K562 (cell line): Measurements from ENCODE around the gene CENPC. TPM values are rescaled to one million over a fixed set of nuclear protein-coding genes. Genes with fewer than 3 reads are reported as not detected.
"Not testable (repeated sequence)": the region's sequence is repeated elsewhere in the genome, so short reads cannot be mapped to it uniquely, and the experiment has no call there.

Source experiments
- ATAC-seq: fragments of 200-7000 bp; cut with Tn5 transposase; 3 replicates; pipeline ENCODE4 v1.9.1; 2020; ENCODE audit warnings: moderate library complexity
- BruUV-seq: library from RNA; stranded (reverse); fragments of 400-500 nt; replicated peaks from 2 replicates; lab custom pipeline; 2021; lab: Mats Ljungman, UMichigan
- CTCF ChIA-PET: fragments of 300-600 bp; formaldehyde crosslinking; extraction: SDS; loops from one replicate; lab custom pipeline; 2021; ENCODE audit warnings: low intra/inter-chr PET ratio; lab: Yijun Ruan, JAX
- POLR2A ChIA-PET: fragments of 300-600, 350-650 bp; sonication (Branson Sonifier 250); formaldehyde crosslinking; extraction: SDS; loops from one replicate; lab custom pipeline; 2021; ENCODE audit warnings: antibody characterized with exemption, inconsistent platforms; lab: Yijun Ruan, JAX
- DNase-seq, 4 experiments: peaks; one replicate each; pipeline versions ENCODE4 v3.0.0 to v3.0.0-alpha.2; 2011 to 2018; ENCODE audit warnings: low spot score in 3 of 4, mixed read lengths in 3 of 4; ENCODE audit errors: extremely low read depth in 1 of 4
- FAIRE-seq: peaks from 2 replicates; lab custom pipeline; 2011; peaks lifted over from hg19 to GRCh38; lab: Jason Lieb, UNC
- H2AFZ ChIP-seq: 2 replicates; pipeline ENCODE4 v1.6.0; 2011; ENCODE audit warnings: low read depth, low read length, control low read depth, inconsistent platforms
- H3K27ac ChIP-seq: fragments of 200-600 bp; 3 replicates; pipeline ENCODE4 v1.8.0; 2011; ENCODE audit warnings: low read depth, mild to moderate bottlenecking, control low read depth, inconsistent platforms, low read length, moderate library complexity, mixed read lengths; ENCODE audit errors: extremely low read depth
- H3K27me3 ChIP-seq, 2 experiments: fragments of 300-600 bp in 1 of 2; 2 replicates in 1 of 2; 3 replicates in 1 of 2; pipeline versions ENCODE4 v1.6.0 to v1.8.0; 2011; ENCODE audit warnings: inconsistent platforms in 2 of 2, low read length in 2 of 2, mild to moderate bottlenecking in 1 of 2, mixed read lengths in 1 of 2, moderate library complexity in 1 of 2; ENCODE audit not compliant: control insufficient read depth in 2 of 2, insufficient read depth in 2 of 2
- H3K36me3 ChIP-seq: fragments of 300-600 bp; 3 replicates; pipeline ENCODE4 v1.8.0; 2011; ENCODE audit warnings: mild to moderate bottlenecking, low read length, inconsistent platforms; ENCODE audit not compliant: control insufficient read depth, insufficient read depth
- H3K4me1 ChIP-seq, 2 experiments: fragments of 200-600 bp in 1 of 2; replicated peaks in 1 of 2; 2 replicates in 1 of 2; 3 replicates in 1 of 2; pipeline versions ENCODE4 v1.5.1 to v1.8.0; 2011; ENCODE audit warnings: inconsistent platforms in 2 of 2, low read length in 2 of 2, mild to moderate bottlenecking in 1 of 2, mixed read lengths in 1 of 2, moderate library complexity in 1 of 2; ENCODE audit not compliant: control insufficient read depth in 2 of 2, insufficient read depth in 2 of 2
- H3K4me2 ChIP-seq: 2 replicates; pipeline ENCODE4 v1.6.1; 2011; ENCODE audit warnings: low read length, control low read depth, inconsistent platforms, mixed read lengths; ENCODE audit not compliant: insufficient read depth
- H3K4me3 ChIP-seq: fragments of 200-600 bp; sonication (generic), shearing (Covaris generic); 2 replicates; pipeline ENCODE4 v1.5.1; 2016; ENCODE audit warnings: control low read depth, inconsistent platforms
- H3K79me2 ChIP-seq: fragments of 200-600 bp; 3 replicates; pipeline ENCODE4 v1.8.0; 2011; ENCODE audit warnings: low read length, inconsistent platforms; ENCODE audit not compliant: control insufficient read depth, insufficient read depth
- H3K9ac ChIP-seq, 2 experiments: 2 replicates each; pipeline versions ENCODE4 v1.6.0 to v1.6.1; 2011; ENCODE audit warnings: low read depth in 2 of 2, low read length in 2 of 2, control low read depth in 1 of 2, inconsistent platforms in 1 of 2, mild to moderate bottlenecking in 1 of 2, mixed read lengths in 1 of 2; ENCODE audit not compliant: insufficient read depth in 1 of 2
- H3K9me1 ChIP-seq: one replicate; pipeline ENCODE4 v1.6.0; 2011; ENCODE audit warnings: inconsistent platforms, mild to moderate bottlenecking, low read length, moderate library complexity; ENCODE audit not compliant: control insufficient read depth, insufficient read depth
- H3K9me3 ChIP-seq: replicated peaks from 2 replicates; pipeline ENCODE4 v1.5.1; 2011; ENCODE audit warnings: low read depth, low read length, inconsistent platforms; ENCODE audit not compliant: control insufficient read depth, insufficient read depth
- H4K20me1 ChIP-seq: replicated peaks from 2 replicates; pipeline ENCODE4 v1.6.1; 2011; ENCODE audit warnings: low read length, inconsistent platforms, mixed read lengths; ENCODE audit not compliant: control insufficient read depth, insufficient read depth
- CREM ChIP-seq: IDR thresholded peaks from 2 replicates; pipeline ENCODE4 v1.6.1; 2014; ENCODE audit warnings: antibody characterized with exemption, low read depth
- MAZ ChIP-seq, 2 experiments: fragments of 450-650 bp in 1 of 2; sonication (generic) in 1 of 2; formaldehyde crosslinking; IDR thresholded peaks in 1 of 2; conservative IDR thresholded peaks in 1 of 2; 2 replicates each; pipeline versions ENCODE4 v1.4.0 to v1.5.0; 2020; ENCODE audit warnings: mild to moderate bottlenecking in 1 of 2, missing genetic modification reagents in 1 of 2
- MEIS2 ChIP-seq: fragments of 450-650 bp; IDR thresholded peaks from 2 replicates; pipeline ENCODE4 v1.6.1; 2014; ENCODE audit warnings: mild to moderate bottlenecking; ENCODE audit not compliant: partially characterized antibody
- PHB2 ChIP-seq: fragments of 450-650 bp; IDR thresholded peaks from 2 replicates; pipeline ENCODE4 v1.6.1; 2017; ENCODE audit warnings: low read depth
- PHF21A ChIP-seq: fragments of 450-650 bp; IDR thresholded peaks from 2 replicates; pipeline ENCODE4 v1.6.1; 2017; ENCODE audit warnings: low read depth, borderline replicate concordance
- RCOR1 ChIP-seq, 2 experiments: IDR thresholded peaks; 2 replicates each; pipeline ENCODE4 v1.6.1; 2012; ENCODE audit warnings: low read depth in 2 of 2, low read length in 2 of 2, borderline replicate concordance in 1 of 2, improper control_type of control experiment in 1 of 2
- TCF3 ChIP-seq: sonication (generic); formaldehyde crosslinking; IDR thresholded peaks from 2 replicates; pipeline ENCODE4 v1.4.0; 2020; ENCODE audit warnings: mild to moderate bottlenecking, missing genetic modification reagents
- TOE1 ChIP-seq, 2 experiments: fragments of 450-650 bp in 1 of 2; sonication (generic) in 1 of 2; formaldehyde crosslinking in 1 of 2; IDR thresholded peaks; 2 replicates each; pipeline versions ENCODE4 v1.7.1 to v1.8.0; 2016 to 2022; ENCODE audit warnings: borderline replicate concordance in 2 of 2, mild to moderate bottlenecking in 2 of 2, antibody characterized with exemption in 1 of 2, inconsistent platforms in 1 of 2, low read depth in 1 of 2, missing genetic modification reagents in 1 of 2, moderate library complexity in 1 of 2
- WGBS: fragments of 100-300 bp; shearing (Covaris generic); methylation state at CpG from one replicate; pipeline ENCODE4 v1.1.6; 2016; ENCODE audit warnings: low coverage, mixed read lengths; ENCODE audit not compliant: insufficient coverage; ENCODE audit errors: missing lambda C conversion rate; 5-methylcytosine and 5-hydroxymethylcytosine counted together
- in situ Hi-C: fragments of 300-500 bp; cut with MboI; formaldehyde crosslinking; loops from 4 replicates; pipeline ENCODE4 v1.15.0; 2018; ENCODE audit warnings: inconsistent platforms, mixed read lengths
- intact Hi-C: fragments of 100-400 bp; cut with micrococcal nuclease; formaldehyde crosslinking; loops from 2 replicates; pipeline ENCODE4 v1.14.2; 2022
- polyA plus RNA-seq, 8 experiments: library from polyadenylated mRNA; depleted of rRNA in 4 of 8; stranded (reverse) in 5 of 8; unstranded in 3 of 8; fragments of >200 nt; fragmentation: Nextera tagmentation in 2 of 8; fragmentation: Illumina TruSeq in 1 of 8; extraction: Ambion mirVana in 2 of 8; extraction: Trizol in 1 of 8; gene quantifications; 2 replicates each; pipeline versions ENCODE4 v1.2.1 to v1.2.3, GENCODE V29; 2011 to 2014; ENCODE audit warnings: inconsistent platforms in 1 of 8, missing spikeins in 1 of 8
- total RNA-seq, 7 experiments: library from RNA; depleted of rRNA in 6 of 7; stranded (reverse); fragments of >200 nt in 6 of 7; fragmentation: Illumina TruSeq in 2 of 7; extraction: Trizol in 2 of 7; gene quantifications; 2 replicates each; pipeline versions ENCODE4 v1.2.1 to v1.2.3, GENCODE V29; 2011 to 2021; ENCODE audit warnings: low replicate concordance in 1 of 7
- TF ChIP-seq, protein P1 (sequence below), 2 experiments: IDR thresholded peaks in 1 of 2; conservative IDR thresholded peaks in 1 of 2; 2 replicates each; pipeline ENCODE4 v1.6.1; 2016; ENCODE audit warnings: low read depth in 2 of 2, mild to moderate bottlenecking in 1 of 2, missing compliant biosample characterization in 1 of 2, missing genetic modification characterization in 1 of 2, moderate library complexity in 1 of 2
- TF ChIP-seq, protein P2 (sequence below), 2 experiments: fragments of 150-350 bp in 1 of 2; IDR thresholded peaks; 2 replicates each; pipeline ENCODE4 v1.6.1; 2012 to 2016; ENCODE audit warnings: low read depth in 2 of 2, low read length in 2 of 2, mild to moderate bottlenecking in 1 of 2, moderate library complexity in 1 of 2
- TF ChIP-seq, protein P3 (sequence below): sonication (generic); IDR thresholded peaks from 2 replicates; pipeline ENCODE4 v1.6.1; 2016

CENPC gene
- total and polyA plus RNA-seq, 9 of the 15 experiments (the other 6 are each of a cell fraction or from before 2014, with no cell fraction given) = 18.1 to 48.5 (median 30.8) TPM

DNA sequence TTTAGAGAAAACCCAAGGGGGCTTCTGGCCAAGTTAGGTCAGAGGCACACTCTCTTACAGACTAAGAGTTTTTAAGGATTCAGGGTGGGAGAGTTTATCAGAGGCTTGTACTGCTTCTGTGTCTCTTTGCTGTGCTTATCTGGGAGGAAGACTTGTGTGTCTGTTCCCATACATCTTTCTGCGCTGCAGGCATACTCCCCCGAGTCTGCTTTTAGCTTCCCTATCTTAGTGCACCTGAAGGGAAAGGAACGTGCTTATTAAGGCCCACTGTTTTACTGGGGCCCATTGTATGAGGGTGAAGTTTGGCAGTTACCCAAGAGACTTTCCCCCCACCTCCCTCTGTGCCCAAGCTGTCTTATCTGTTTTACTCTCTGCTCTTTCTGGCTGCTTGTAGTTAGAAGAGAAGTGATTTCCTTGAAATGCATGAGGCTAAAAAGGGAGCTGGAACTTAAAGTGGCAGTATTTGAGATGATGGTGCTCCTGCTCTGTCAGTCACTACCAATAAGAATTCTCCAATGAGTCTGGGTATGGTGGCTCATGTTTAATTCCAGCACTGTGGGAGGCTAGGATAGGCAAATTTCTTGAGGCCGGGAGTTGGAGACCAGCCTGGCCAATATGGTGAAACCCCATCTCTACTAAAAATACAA, 7.0 kb upstream of the CENPC start:
- peak overlapping the region; percentile 26 for H3K4me2 ChIP-seq
- H3K9me1 ChIP-seq; in situ Hi-C loops; BruUV-seq; H2AFZ ChIP-seq; H3K36me3 ChIP-seq; H3K4me3 ChIP-seq; H4K20me1 ChIP-seq; CTCF ChIA-PET; H3K27me3 ChIP-seq; H3K79me2 ChIP-seq; TF ChIP-seq TOE1 (CRISPR knock-in tag; IDR thresholded peaks at IDR 0.05; ENCODE audit: borderline replicate concordance, low read depth): not testable (repeated sequence)
- WGBS = 6% methylated on average over 4 of the region's 4 CpGs
- FAIRE-seq (peak; percentile 75), DNase-seq (peak in 1 of 4 experiments; percentile 91), ATAC-seq (peak; percentile 61)
- H3K9me3 ChIP-seq = peaks cover 11% of the 10 kb centered on the region; the same call in 1 of the 2 replicates
- 0 out of 4 replicates have a peak overlapping the region, but pooled peaks of 1 of the 2 experiments have one; percentile 2 for H3K9ac ChIP-seq
- peak overlapping the region; percentile 59; the same call in 1 of the 3 replicates for H3K27ac ChIP-seq
- POLR2A ChIA-PET = interaction anchor here (0.6 to 2.2 kb wide), 4 partner anchors 9 to 744 kb away, joined by 3 to 7 read pairs (median 4); no protein-coding TSS in a partner anchor
- intact Hi-C loops = loop anchor here (2.0 kb wide), 2 partner anchors 23 to 623 kb away; no protein-coding TSS in a partner anchor
- H3K4me1 ChIP-seq = peaks cover 9 to 13% of the 10 kb centered on the region in 2 experiments; a peak in 4 of 5 replicates
- TF ChIP-seq RCOR1 (IDR thresholded peaks at IDR 0.05; ENCODE audit: borderline replicate concordance in 1 of 2, low read depth in 2 of 2, low read length in 2 of 2) = peak; percentile 57 to 58; a peak in 2 of 4 replicates
- peak; percentile 53 to 62; a peak in 2 of 4 replicates for TF ChIP-seq MAZ (CRISPR knock-in tag; conservative IDR thresholded peaks at IDR 0.05 in 1 of 2, IDR thresholded peaks at IDR 0.05 in 1 of 2)
- peak; percentile 61; the same call in 1 of the 2 replicates for TF ChIP-seq TOE1 (IDR thresholded peaks at IDR 0.05; ENCODE audit: borderline replicate concordance)
- peak; percentile 87; the same call in 1 of the 2 replicates for TF ChIP-seq PHB2
- TF ChIP-seq TCF3 (CRISPR knock-in tag) = peak; percentile 98
- TF ChIP-seq, protein P1, sequence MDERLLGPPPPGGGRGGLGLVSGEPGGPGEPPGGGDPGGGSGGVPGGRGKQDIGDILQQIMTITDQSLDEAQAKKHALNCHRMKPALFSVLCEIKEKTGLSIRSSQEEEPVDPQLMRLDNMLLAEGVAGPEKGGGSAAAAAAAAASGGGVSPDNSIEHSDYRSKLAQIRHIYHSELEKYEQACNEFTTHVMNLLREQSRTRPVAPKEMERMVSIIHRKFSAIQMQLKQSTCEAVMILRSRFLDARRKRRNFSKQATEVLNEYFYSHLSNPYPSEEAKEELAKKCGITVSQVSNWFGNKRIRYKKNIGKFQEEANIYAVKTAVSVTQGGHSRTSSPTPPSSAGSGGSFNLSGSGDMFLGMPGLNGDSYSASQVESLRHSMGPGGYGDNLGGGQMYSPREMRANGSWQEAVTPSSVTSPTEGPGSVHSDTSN (CRISPR knock-in tag; IDR thresholded peaks at IDR 0.05; ENCODE audit: low read depth) = not testable (repeated sequence)
- TF ChIP-seq, protein P1 (tag; conservative IDR thresholded peaks at IDR 0.05; ENCODE audit: low read depth) = peak; percentile 43; the same call in 1 of the 2 replicates
- peak; percentile 26; the same call in 1 of the 2 replicates for TF ChIP-seq PHF21A
- peak; percentile 92 for TF ChIP-seq MEIS2
- peak; percentile 44; the same call in 1 of the 2 replicates for TF ChIP-seq CREM
- TF ChIP-seq, protein P2, sequence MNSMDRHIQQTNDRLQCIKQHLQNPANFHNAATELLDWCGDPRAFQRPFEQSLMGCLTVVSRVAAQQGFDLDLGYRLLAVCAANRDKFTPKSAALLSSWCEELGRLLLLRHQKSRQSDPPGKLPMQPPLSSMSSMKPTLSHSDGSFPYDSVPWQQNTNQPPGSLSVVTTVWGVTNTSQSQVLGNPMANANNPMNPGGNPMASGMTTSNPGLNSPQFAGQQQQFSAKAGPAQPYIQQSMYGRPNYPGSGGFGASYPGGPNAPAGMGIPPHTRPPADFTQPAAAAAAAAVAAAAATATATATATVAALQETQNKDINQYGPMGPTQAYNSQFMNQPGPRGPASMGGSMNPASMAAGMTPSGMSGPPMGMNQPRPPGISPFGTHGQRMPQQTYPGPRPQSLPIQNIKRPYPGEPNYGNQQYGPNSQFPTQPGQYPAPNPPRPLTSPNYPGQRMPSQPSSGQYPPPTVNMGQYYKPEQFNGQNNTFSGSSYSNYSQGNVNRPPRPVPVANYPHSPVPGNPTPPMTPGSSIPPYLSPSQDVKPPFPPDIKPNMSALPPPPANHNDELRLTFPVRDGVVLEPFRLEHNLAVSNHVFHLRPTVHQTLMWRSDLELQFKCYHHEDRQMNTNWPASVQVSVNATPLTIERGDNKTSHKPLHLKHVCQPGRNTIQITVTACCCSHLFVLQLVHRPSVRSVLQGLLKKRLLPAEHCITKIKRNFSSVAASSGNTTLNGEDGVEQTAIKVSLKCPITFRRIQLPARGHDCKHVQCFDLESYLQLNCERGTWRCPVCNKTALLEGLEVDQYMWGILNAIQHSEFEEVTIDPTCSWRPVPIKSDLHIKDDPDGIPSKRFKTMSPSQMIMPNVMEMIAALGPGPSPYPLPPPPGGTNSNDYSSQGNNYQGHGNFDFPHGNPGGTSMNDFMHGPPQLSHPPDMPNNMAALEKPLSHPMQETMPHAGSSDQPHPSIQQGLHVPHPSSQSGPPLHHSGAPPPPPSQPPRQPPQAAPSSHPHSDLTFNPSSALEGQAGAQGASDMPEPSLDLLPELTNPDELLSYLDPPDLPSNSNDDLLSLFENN (IDR thresholded peaks at IDR 0.05; ENCODE audit: low read depth in 2 of 2, low read length in 2 of 2) = peak in 1 of 2 experiments; percentile 29; a peak in 1 of 4 replicates
- TF ChIP-seq, protein P3, sequence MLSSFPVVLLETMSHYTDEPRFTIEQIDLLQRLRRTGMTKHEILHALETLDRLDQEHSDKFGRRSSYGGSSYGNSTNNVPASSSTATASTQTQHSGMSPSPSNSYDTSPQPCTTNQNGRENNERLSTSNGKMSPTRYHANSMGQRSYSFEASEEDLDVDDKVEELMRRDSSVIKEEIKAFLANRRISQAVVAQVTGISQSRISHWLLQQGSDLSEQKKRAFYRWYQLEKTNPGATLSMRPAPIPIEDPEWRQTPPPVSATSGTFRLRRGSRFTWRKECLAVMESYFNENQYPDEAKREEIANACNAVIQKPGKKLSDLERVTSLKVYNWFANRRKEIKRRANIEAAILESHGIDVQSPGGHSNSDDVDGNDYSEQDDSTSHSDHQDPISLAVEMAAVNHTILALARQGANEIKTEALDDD = 0 out of 2 replicates have a peak, but pooled peaks have one; percentile 11
